ENCODE measurements around the gene UBE2I.

Gene UBE2I

GRCh38 chr16:1278477-1278876 lies 31.0 kb upstream of the UBE2I start:
- no peak for TF ChIP-seq CTCF (IDR thresholded peaks at IDR 0.05; ENCODE audit: extremely low read depth, missing control alignments)
- no peak for DNase-seq (ENCODE audit: low spot score)

GRCh38 chr16:1279081-1279944 lies 30.1 kb upstream of the UBE2I start:
- no peak for DNase-seq (ENCODE audit: low spot score)
- no peak for TF ChIP-seq CTCF (IDR thresholded peaks at IDR 0.05; ENCODE audit: extremely low read depth, missing control alignments)

- DNase-seq (ENCODE audit: low spot score), result no peak
Measured at GRCh38 chr16:1279945-1280589, 29.4 kb upstream of the UBE2I start.

GRCh38 chr16:1280783-1281182 lies 28.7 kb upstream of the UBE2I start:
- DNase-seq (ENCODE audit: low spot score), result no peak
- no peak for TF ChIP-seq CTCF (IDR thresholded peaks at IDR 0.05; ENCODE audit: extremely low read depth, missing control alignments)

More at GRCh38 chr16:1279945-1280589, 29.4 kb upstream of the UBE2I start:
- no peak for TF ChIP-seq CTCF (IDR thresholded peaks at IDR 0.05; ENCODE audit: extremely low read depth, missing control alignments)

- DNase-seq (ENCODE audit: low spot score), result no peak
- TF ChIP-seq CTCF (IDR thresholded peaks at IDR 0.05; ENCODE audit: extremely low read depth, missing control alignments), result no peak
Measured at GRCh38 chr16:1281517-1281916, 27.9 kb upstream of the UBE2I start.

GRCh38 chr16:1282324-1282973 lies 27.0 kb upstream of the UBE2I start:
- DNase-seq (ENCODE audit: low spot score), result no peak
- no peak for TF ChIP-seq CTCF (IDR thresholded peaks at IDR 0.05; ENCODE audit: extremely low read depth, missing control alignments)

GRCh38 chr16:1283296-1283695 lies 26.1 kb upstream of the UBE2I start:
- DNase-seq (ENCODE audit: low spot score), result no peak
- TF ChIP-seq CTCF (IDR thresholded peaks at IDR 0.05; ENCODE audit: extremely low read depth, missing control alignments), result no peak

Data from GM20000 (cell line).